ENCODE data around the gene ABAT.

Gene ABAT

DNA sequence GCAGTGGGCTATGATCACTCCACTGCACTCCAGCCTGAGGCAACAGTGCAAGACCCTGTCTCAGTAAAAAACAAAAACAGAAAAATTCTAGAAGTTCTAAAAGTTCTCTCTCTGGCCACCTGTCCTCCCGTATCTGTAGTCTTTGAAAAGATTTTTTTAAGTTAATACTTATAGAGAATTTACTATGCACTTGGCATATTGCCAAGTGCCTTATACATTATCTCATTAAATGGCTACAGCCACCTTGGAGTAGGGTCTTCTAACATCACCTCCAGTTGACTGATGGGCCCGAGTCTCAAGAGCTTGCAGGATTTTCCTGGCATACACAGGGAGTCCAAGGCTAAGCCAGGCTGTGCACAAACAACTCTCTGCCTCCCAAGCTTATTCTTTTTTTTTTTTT, 78.3 kb downstream of the ABAT start:
- POLR2A ChIA-PET: no interaction called here
- TF ChIP-seq BHLHE40 (IDR thresholded peaks at IDR 0.05; ENCODE audit: borderline replicate concordance): no peak
- no peak for TF ChIP-seq LEF1 (IDR thresholded peaks at IDR 0.05; ENCODE audit: borderline replicate concordance)
- no peak for TF ChIP-seq FOXK2 (IDR thresholded peaks at IDR 0.05)
- TF ChIP-seq HDGF (IDR thresholded peaks at IDR 0.05; ENCODE audit: borderline replicate concordance): no peak
- TF ChIP-seq, protein P1, sequence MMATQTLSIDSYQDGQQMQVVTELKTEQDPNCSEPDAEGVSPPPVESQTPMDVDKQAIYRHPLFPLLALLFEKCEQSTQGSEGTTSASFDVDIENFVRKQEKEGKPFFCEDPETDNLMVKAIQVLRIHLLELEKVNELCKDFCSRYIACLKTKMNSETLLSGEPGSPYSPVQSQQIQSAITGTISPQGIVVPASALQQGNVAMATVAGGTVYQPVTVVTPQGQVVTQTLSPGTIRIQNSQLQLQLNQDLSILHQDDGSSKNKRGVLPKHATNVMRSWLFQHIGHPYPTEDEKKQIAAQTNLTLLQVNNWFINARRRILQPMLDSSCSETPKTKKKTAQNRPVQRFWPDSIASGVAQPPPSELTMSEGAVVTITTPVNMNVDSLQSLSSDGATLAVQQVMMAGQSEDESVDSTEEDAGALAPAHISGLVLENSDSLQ (IDR thresholded peaks at IDR 0.05): no peak
- no peak for TF ChIP-seq SP1 (IDR thresholded peaks at IDR 0.05)
- TF ChIP-seq ZNF384 (IDR thresholded peaks at IDR 0.05): no peak
- no peak for TF ChIP-seq FOXA1 (IDR thresholded peaks at IDR 0.05)
- TF ChIP-seq SUZ12 (IDR thresholded peaks at IDR 0.05): no peak
- TF ChIP-seq CTBP1 (IDR thresholded peaks at IDR 0.05; ENCODE audit: borderline replicate concordance): no peak
- no peak for TF ChIP-seq ARNT (IDR thresholded peaks at IDR 0.05)
- TF ChIP-seq ELF4 (IDR thresholded peaks at IDR 0.05): no peak
- no peak for TF ChIP-seq L3MBTL2 (conservative IDR thresholded peaks at IDR 0.05)
- TF ChIP-seq FOXM1 (IDR thresholded peaks at IDR 0.05; ENCODE audit: borderline replicate concordance): no peak
- DNase-seq (ENCODE audit: extremely low spot score): no peak
- CTCF ChIA-PET: no interaction called here

DNA sequence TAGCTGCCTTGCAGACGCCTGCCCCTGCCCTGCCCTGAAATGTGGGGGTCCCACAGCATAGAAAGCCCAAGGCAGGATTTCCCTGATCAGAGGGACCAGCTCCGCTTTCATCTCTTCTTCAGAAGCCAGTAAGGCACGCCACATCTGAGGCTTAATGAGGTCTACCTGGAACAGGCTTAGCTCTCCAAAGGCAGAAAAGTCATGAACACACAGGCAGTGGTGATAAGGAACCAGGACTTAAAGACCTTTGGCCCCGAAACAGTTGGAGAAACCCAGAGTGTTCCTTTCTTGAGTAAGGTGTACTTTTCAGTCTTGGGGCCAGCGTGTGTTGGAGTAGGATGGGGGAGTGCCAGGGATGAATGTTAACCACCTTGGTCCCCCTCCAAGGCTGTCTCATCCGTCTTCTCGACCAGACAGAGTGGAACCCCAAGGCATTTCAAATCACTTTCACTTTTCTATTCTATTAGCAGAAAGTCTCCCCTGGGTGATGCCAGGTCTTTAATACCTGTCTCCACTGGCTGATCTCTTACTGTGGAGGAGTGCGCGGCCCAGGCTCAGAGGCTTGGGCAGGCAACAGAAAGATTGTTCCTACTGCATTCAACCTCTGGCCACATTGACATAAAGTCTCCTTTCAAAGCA, 79.1 kb downstream of the ABAT start:
- no peak for DNase-seq (ENCODE audit: extremely low spot score)
- no peak for TF ChIP-seq L3MBTL2 (conservative IDR thresholded peaks at IDR 0.05)
- TF ChIP-seq LEF1 (IDR thresholded peaks at IDR 0.05; ENCODE audit: borderline replicate concordance): no peak
- no peak for TF ChIP-seq FOXK2 (IDR thresholded peaks at IDR 0.05)
- TF ChIP-seq TARDBP (IDR thresholded peaks at IDR 0.05): no peak
- no peak for TF ChIP-seq ZNF384 (IDR thresholded peaks at IDR 0.05)
- TF ChIP-seq ELF4 (IDR thresholded peaks at IDR 0.05): no peak
- TF ChIP-seq FOXM1 (IDR thresholded peaks at IDR 0.05; ENCODE audit: borderline replicate concordance): no peak
- TF ChIP-seq BHLHE40 (IDR thresholded peaks at IDR 0.05; ENCODE audit: borderline replicate concordance): no peak
- no peak for TF ChIP-seq SP1 (IDR thresholded peaks at IDR 0.05)
- TF ChIP-seq SUZ12 (IDR thresholded peaks at IDR 0.05): no peak
- no peak for TF ChIP-seq NFRKB (IDR thresholded peaks at IDR 0.05)
- no peak for TF ChIP-seq HDGF (IDR thresholded peaks at IDR 0.05; ENCODE audit: borderline replicate concordance)
- no peak for TF ChIP-seq CTBP1 (IDR thresholded peaks at IDR 0.05; ENCODE audit: borderline replicate concordance)
- TF ChIP-seq, protein P1 (IDR thresholded peaks at IDR 0.05): no peak
- POLR2A ChIA-PET: no interaction called here
- CTCF ChIA-PET: no interaction called here

DNA sequence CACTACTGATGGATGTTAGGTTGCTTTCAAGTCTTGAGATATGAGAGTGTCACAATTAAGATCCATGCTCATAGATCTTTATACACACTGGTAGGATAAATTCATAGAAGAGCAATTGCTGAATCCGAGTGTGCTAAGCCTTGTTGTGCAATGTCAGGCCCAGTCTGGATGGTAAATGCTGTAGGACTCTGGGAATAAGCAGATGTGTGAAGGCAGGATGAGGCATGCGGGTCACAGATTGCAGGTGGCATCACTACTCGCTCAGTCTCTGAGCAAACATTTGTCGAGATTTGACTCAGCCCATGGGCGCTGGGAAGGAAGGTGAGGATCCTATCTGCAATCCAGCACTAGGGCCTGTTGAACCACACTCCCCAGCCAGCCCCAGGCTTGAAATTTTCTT, 82.3 kb downstream of the ABAT start:
- CTCF ChIA-PET: no interaction called here
- TF ChIP-seq NFRKB (IDR thresholded peaks at IDR 0.05): no peak
- TF ChIP-seq TARDBP (IDR thresholded peaks at IDR 0.05): no peak
- no peak for TF ChIP-seq HDGF (IDR thresholded peaks at IDR 0.05; ENCODE audit: borderline replicate concordance)
- TF ChIP-seq, protein P1 (IDR thresholded peaks at IDR 0.05): no peak
- no peak for TF ChIP-seq BHLHE40 (IDR thresholded peaks at IDR 0.05; ENCODE audit: borderline replicate concordance)
- no peak for TF ChIP-seq LEF1 (IDR thresholded peaks at IDR 0.05; ENCODE audit: borderline replicate concordance)
- TF ChIP-seq ARNT (IDR thresholded peaks at IDR 0.05): no peak
- no peak for TF ChIP-seq FOXK2 (IDR thresholded peaks at IDR 0.05)
- no peak for TF ChIP-seq SP1 (IDR thresholded peaks at IDR 0.05)
- TF ChIP-seq FOXM1 (IDR thresholded peaks at IDR 0.05; ENCODE audit: borderline replicate concordance): no peak
- no peak for TF ChIP-seq SUZ12 (IDR thresholded peaks at IDR 0.05)
- no peak for TF ChIP-seq FOXA1 (IDR thresholded peaks at IDR 0.05)
- TF ChIP-seq ZNF384 (IDR thresholded peaks at IDR 0.05): no peak
- TF ChIP-seq CTBP1 (IDR thresholded peaks at IDR 0.05; ENCODE audit: borderline replicate concordance): no peak
- no peak for TF ChIP-seq ELF4 (IDR thresholded peaks at IDR 0.05)
- no peak for TF ChIP-seq L3MBTL2 (conservative IDR thresholded peaks at IDR 0.05)

DNA sequence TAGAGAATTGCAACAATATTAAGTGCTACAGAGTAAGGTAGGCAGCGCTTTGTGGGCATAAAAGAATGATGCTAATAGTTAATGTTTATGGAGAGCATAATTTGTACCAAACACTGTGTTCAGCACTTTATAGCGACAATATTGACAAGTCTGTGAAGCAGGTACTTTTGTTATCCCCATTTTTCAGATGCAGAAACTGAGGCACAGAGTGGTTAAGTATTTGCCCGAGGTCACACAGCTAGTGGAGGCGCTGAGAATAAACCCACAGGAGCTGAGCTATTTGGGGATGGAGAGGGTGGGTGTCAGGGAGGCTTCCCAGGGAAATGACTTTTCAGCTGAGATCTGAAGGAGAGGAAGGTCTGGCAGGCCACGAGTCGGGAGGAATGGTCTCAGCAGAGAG, 83.6 kb downstream of the ABAT start:
- TF ChIP-seq ZNF384 (IDR thresholded peaks at IDR 0.05) (no peak), FOXA1 (IDR thresholded peaks at IDR 0.05) (no peak), TARDBP (IDR thresholded peaks at IDR 0.05) (no peak), CTBP1 (IDR thresholded peaks at IDR 0.05; ENCODE audit: borderline replicate concordance) (no peak)
- TF ChIP-seq, protein P1 (IDR thresholded peaks at IDR 0.05): no peak
- no peak for DNase-seq (ENCODE audit: extremely low spot score)
- POLR2A ChIA-PET: no interaction called here
- CTCF ChIA-PET: no interaction called here

More for the DNA sequence above, 82.3 kb downstream of the ABAT start:
- DNase-seq (ENCODE audit: extremely low spot score): no peak
- POLR2A ChIA-PET: no interaction called here

DNA sequence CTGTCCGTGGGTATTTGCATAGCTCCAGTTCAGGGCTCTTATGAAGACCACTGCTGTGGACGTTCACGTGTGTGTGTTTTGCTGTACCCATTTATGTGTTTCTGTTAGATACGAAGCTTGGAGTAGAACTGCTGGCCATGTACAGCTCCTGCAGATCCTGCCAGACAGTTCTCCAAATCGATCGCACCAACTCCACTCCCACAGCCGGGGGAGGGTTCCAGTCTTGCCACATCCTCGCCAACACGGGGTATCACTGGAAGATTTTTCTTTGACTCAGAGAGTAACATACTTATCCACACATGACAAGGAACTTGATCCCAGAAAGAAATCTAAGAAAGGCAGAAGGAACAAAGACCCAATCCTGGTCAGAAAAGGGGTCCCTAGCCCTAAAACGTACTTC, 85.6 kb downstream of the ABAT start:
- CTCF ChIA-PET: no interaction called here
- DNase-seq (ENCODE audit: extremely low spot score): no peak

More for the DNA sequence above, 85.6 kb downstream of the ABAT start:
- POLR2A ChIA-PET: no interaction called here
- TF ChIP-seq HDGF (IDR thresholded peaks at IDR 0.05; ENCODE audit: borderline replicate concordance) (no peak), TARDBP (IDR thresholded peaks at IDR 0.05) (no peak), SUZ12 (IDR thresholded peaks at IDR 0.05) (no peak), LEF1 (IDR thresholded peaks at IDR 0.05; ENCODE audit: borderline replicate concordance) (no peak), ARNT (IDR thresholded peaks at IDR 0.05) (no peak), FOXA1 (IDR thresholded peaks at IDR 0.05) (no peak), L3MBTL2 (conservative IDR thresholded peaks at IDR 0.05) (no peak), CTBP1 (IDR thresholded peaks at IDR 0.05; ENCODE audit: borderline replicate concordance) (no peak), ELF4 (IDR thresholded peaks at IDR 0.05) (no peak), BHLHE40 (IDR thresholded peaks at IDR 0.05; ENCODE audit: borderline replicate concordance) (no peak), SP1 (IDR thresholded peaks at IDR 0.05) (no peak), NFRKB (IDR thresholded peaks at IDR 0.05) (no peak), FOXK2 (IDR thresholded peaks at IDR 0.05) (no peak), ZNF384 (IDR thresholded peaks at IDR 0.05) (no peak), FOXM1 (IDR thresholded peaks at IDR 0.05; ENCODE audit: borderline replicate concordance) (no peak)
- TF ChIP-seq, protein P1 (IDR thresholded peaks at IDR 0.05): no peak

Data from HEK293T (cell line).